AG04449 (cell line): ENCODE data around the gene SUMO4.

ENCODE experiments used
- CTCF ChIA-PET: fragments of 350-600 bp; formaldehyde crosslinking; extraction: SDS; loops from one replicate; lab custom pipeline; 2021; ENCODE audit warnings: antibody characterized with exemption; lab: Yijun Ruan, JAX
- POLR2A ChIA-PET: fragments of 400-600, 350-600 bp; formaldehyde crosslinking; extraction: SDS; loops from one replicate; lab custom pipeline; 2020; ENCODE audit warnings: antibody characterized with exemption, inconsistent platforms; lab: Yijun Ruan, JAX
- DNase-seq: peaks from one replicate; pipeline ENCODE4 v3.0.0-alpha.2; 2010; ENCODE audit warnings: low read depth, low spot score
- H3K4me3 ChIP-seq: 2 replicates; pipeline ENCODE4 v1.5.1; 2011; ENCODE audit warnings: low read depth, mild to moderate bottlenecking, control low read depth, low read length
- CTCF ChIP-seq: IDR thresholded peaks from one replicate; pipeline ENCODE4 v1.5.1; 2011; ENCODE audit warnings: mild to moderate bottlenecking, moderate library complexity, low read length, control low read depth, inconsistent platforms; ENCODE audit not compliant: insufficient read depth; ENCODE audit errors: missing control alignments

Gene SUMO4

GRCh38 chr6:149384464-149384863, 15.6 kb upstream of the SUMO4 start:
- no peak for TF ChIP-seq CTCF
- DNase-seq, result no peak
- POLR2A ChIA-PET, result no interaction called here
- H3K4me3 ChIP-seq, result no peak overlapping the region
- CTCF ChIA-PET, result no interaction called here

- POLR2A ChIA-PET, result no interaction called here
- TF ChIP-seq CTCF, result no peak
- no peak for DNase-seq
- CTCF ChIA-PET, result interaction anchor here (1.1 kb wide), 1 partner anchor 17 kb away, joined by 3 read pairs; no protein-coding TSS in a partner anchor
- no peak overlapping the region for H3K4me3 ChIP-seq
Observed at GRCh38 chr6:149385998-149386646, 13.9 kb upstream of the SUMO4 start.

- DNase-seq, result no peak
- CTCF ChIA-PET, result no interaction called here
- TF ChIP-seq CTCF, result no peak
- POLR2A ChIA-PET, result no interaction called here
- H3K4me3 ChIP-seq, result no peak overlapping the region
Observed at GRCh38 chr6:149387779-149388512, 12.1 kb upstream of the SUMO4 start.

GRCh38 chr6:149389509-149390297, 10.4 kb upstream of the SUMO4 start:
- DNase-seq, result no peak
- TF ChIP-seq CTCF, result no peak
- ChIA-PET CTCF (interaction anchor here (0.7 kb wide), 1 partner anchor 308 kb away, joined by 3 read pairs; no protein-coding TSS in a partner anchor), POLR2A (no interaction called here)
- no peak overlapping the region for H3K4me3 ChIP-seq

- TF ChIP-seq CTCF, result no peak
- H3K4me3 ChIP-seq, result no peak overlapping the region
- CTCF ChIA-PET, result interaction anchor here (1.4 to 1.8 kb wide), 2 partner anchors 10 to 125 kb away, joined by 3 to 5 read pairs; no protein-coding TSS in a partner anchor
- POLR2A ChIA-PET, result no interaction called here
- DNase-seq, result no peak
Observed at GRCh38 chr6:149392093-149392492, 8.0 kb upstream of the SUMO4 start.
